Muscle of back (tissue), 11 donors: ENCODE measurements around the gene PBRM1. TPM values are rescaled to one million over a fixed set of nuclear protein-coding genes. Genes with fewer than 3 reads are reported as not detected.
"Not testable (repeated sequence)": the region's sequence is repeated elsewhere in the genome, so short reads cannot be mapped to it uniquely, and the experiment has no call there.

Experiments
- DNase-seq, 3 donors: peaks; one replicate each; pipeline versions ENCODE4 v3.0.0 to v3.0.0-alpha.2; 2013
- polyA plus RNA-seq, 10 donors: library from polyadenylated mRNA; unstranded; fragments of 120-200 nt; gene quantifications; one replicate each; pipeline ENCODE4 v1.2.1, GENCODE V29; 2013; ENCODE audit not compliant: insufficient read length in 10 of 10

The PBRM1 gene
- polyA plus RNA-seq, 10 donors, result 38.1 to 62.2 (median 46.3) TPM

GRCh38 chr3:52536369-52537164, 149.1 kb downstream of the PBRM1 start, which contains the start of gene UQCC5:
UQCC5 (plus strand) TSS chr3:52536605; CDS start chr3:52536756, 151 bp downstream.
- peak; percentile 99 for DNase-seq

GRCh38 chr3:52536112-52536368, 149.7 kb downstream of the PBRM1 start:
- DNase-seq, result no peak

GRCh38 chr3:52535411-52536111, 150.2 kb downstream of the PBRM1 start:
- DNase-seq, result no peak

GRCh38 chr3:52534281-52535183, 151.2 kb downstream of the PBRM1 start:
- DNase-seq, result peak; percentile 11 to 52 (median 22)

GRCh38 chr3:52533623-52534280, 152.0 kb downstream of the PBRM1 start, which contains the start of gene NT5DC2:
NT5DC2 (minus strand) TSS chr3:52533857; CDS start chr3:52533737, 120 bp downstream.
- peak; percentile 80 to 87 (median 87) for DNase-seq

DNA sequence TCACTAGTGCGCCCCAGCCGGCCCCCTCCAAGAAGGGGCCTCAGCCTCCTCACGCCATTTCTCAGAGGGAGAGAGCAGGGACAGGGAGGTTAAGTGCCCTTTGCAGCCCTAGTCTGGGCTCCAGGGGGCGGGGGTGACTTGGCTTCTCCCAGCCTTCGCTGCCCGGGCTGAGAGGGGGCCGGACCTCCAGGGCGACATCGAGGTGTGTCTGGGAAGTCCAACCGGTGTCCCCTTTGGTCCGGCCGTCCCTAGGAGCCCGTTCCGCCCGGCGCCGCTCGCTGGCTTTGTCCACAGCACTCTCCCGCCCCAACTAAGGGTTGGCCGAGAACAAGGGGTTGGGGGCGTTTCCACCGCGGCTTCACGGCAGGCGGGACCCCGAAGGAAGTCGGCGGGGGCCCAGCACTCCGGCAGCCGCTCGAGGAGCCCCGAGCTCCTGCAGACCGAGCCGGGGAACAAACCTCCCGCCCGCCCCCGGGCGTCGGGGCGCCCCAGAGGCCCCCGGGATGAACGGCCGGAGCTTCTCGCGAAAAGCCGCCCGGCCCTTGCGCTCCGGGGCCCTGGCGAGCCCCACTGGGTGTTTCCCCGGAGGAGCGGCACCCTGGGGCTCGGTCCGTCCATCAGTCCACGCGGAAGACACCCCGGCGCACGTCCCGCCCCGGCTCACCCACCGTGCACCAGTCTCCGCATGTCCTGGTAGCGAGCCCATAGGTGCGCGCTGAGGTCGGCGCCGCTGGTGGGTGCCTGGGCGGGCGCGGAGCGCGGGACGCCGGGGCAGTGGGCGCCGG, 152.7 kb downstream of the PBRM1 start:
- DNase-seq, result peak in 2 of 3 donors; percentile 22 to 65

- no peak for DNase-seq
These were observed 153.2 kb downstream of the PBRM1 start for GRCh38 chr3:52532517-52532837.

GRCh38 chr3:52531860-52532516, 153.7 kb downstream of the PBRM1 start:
- DNase-seq, result no peak

GRCh38 chr3:52530918-52531826, 154.5 kb downstream of the PBRM1 start:
- no peak for DNase-seq

- no peak for DNase-seq
These were observed 156.1 kb downstream of the PBRM1 start for GRCh38 chr3:52529376-52530333.

- DNase-seq, result no peak
These were observed 156.9 kb downstream of the PBRM1 start for GRCh38 chr3:52528586-52529375.

DNA sequence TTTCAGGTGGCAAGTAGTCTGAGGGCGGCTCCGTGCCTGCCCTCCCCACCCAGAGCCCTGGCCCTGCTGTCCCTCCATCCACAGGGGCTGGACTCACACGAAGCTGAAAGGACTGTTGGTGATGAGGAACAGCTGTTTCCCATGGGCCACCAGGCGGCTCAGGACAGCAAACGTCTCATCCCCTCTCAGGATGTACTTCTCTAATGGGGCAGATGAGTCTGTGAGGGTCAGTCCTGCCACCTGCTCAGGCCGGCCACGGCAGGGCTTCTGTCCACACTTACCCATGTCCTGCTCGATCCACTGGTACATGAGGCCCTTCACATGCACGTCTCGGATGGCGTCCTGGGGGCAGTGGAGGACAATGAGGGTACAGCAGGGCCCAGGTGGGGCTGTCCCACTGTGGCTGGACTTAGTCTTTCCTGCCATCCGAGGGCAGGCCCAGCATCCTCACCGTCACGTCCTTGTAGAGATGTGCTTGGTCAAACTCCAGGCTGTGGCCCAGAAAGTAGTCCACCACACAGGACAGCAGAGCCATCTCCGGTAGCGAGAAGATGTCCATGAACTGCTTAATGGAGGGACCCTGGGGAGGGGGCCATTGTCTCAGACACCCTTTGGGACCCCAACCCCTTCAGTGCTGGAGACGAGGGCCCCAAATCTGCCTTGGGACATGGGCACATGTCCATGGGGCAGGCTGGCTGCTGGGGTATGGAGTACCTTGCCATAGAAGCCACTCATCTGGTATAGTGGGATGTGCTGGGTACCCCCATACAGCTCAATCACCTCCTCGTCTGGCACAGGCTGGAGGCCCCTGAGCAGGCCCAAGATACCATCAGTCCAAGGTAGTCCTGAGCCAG, 157.8 kb downstream of the PBRM1 start:
- DNase-seq, result no peak

GRCh38 chr3:52527039-52527731, 158.5 kb downstream of the PBRM1 start:
- no peak for DNase-seq

GRCh38 chr3:52526671-52527038, 159.1 kb downstream of the PBRM1 start:
- not testable (repeated sequence) for DNase-seq
